Forelimb muscle (tissue), 1 donor: ENCODE measurements around the gene OSBPL3. TPM values are rescaled to one million over a fixed set of nuclear protein-coding genes. Genes with fewer than 3 reads are reported as not detected.

Source experiments
- DNase-seq: peaks from one replicate; pipeline ENCODE4 v3.0.0-alpha.2; 2013; ENCODE audit warnings: low read depth
- polyA plus RNA-seq: library from polyadenylated mRNA; unstranded; fragments of 120-200 nt; gene quantifications from one replicate; pipeline ENCODE4 v1.2.1, GENCODE V29; 2013; ENCODE audit not compliant: insufficient read length

The OSBPL3 gene
- polyA plus RNA-seq, 1 donor, result 3.5 TPM

DNA sequence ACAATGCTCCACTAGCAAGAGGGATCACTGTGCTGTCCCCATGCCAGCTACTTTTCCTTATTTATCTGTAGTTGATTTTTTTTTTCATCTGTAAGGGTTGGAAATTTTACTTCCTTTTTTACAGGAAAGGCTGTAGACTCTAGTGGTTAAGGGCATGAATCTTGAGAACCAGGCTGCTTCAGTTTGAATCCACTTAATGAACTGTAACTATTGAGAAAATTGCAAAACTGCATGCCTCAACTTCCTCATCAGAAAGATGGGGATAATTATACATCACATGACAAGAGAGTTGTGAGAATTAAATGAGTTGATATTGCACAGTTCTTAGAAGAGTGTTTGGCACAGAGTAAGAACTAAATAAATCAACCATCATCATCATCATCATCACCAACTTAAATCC lies 116.4 kb downstream of the OSBPL3 start:
- no peak for DNase-seq

DNA sequence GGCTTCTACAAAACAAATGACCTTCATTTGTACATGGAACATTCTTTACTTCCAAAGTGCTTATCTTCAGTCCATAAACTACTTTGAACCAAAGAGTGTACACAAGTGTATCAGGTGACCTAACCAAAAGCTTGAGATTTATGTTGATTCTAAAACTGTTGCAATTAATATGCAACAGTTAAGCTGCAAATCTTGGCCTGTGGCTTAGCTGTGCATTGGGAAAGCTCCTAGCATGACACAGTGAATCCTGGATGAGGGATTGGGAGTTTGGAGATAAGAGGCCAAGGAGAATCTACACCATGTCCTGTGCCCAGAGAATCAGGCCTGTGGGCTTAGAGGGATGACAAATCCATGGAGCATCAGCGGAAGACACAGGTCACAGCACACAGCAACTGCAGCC lies 117.5 kb downstream of the OSBPL3 start:
- DNase-seq, result no peak

DNA sequence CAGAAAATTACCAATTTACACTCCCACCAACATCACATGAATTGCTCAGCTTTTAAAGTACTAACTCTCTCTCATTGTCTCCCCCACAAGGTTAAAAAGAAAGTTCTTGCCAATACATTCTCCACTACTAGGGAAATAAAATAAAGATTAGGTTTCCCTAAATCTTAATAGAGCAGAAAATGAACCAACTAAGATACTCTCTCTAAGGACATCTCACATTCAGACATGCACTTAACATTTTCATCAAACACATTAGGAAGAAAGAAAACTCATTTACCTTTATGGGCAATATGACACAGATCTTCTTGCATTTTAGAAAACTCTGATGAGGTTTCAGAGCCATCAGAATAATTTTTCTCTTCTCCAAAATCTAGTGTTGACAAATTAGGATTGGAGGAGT lies 118.6 kb downstream of the OSBPL3 start:
- no peak for DNase-seq

DNA sequence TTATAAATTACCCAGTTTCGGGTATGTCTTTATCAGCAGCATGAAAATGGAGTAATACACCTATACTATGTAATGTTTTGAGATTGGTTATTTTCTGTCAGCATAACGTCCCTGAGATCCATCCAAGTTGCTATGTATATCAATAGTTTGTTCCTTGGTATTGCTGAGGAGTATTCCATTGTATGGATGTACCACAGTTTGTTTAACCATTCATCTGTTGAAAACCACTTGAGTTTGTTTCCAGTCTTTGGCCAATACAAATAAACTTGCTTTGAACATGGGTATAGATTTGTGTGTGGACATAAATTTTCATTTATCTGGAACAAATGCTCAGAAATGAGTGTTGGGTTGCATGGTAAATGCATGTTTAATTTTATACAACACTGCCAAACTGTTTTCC lies 119.4 kb downstream of the OSBPL3 start:
- no peak for DNase-seq

DNA sequence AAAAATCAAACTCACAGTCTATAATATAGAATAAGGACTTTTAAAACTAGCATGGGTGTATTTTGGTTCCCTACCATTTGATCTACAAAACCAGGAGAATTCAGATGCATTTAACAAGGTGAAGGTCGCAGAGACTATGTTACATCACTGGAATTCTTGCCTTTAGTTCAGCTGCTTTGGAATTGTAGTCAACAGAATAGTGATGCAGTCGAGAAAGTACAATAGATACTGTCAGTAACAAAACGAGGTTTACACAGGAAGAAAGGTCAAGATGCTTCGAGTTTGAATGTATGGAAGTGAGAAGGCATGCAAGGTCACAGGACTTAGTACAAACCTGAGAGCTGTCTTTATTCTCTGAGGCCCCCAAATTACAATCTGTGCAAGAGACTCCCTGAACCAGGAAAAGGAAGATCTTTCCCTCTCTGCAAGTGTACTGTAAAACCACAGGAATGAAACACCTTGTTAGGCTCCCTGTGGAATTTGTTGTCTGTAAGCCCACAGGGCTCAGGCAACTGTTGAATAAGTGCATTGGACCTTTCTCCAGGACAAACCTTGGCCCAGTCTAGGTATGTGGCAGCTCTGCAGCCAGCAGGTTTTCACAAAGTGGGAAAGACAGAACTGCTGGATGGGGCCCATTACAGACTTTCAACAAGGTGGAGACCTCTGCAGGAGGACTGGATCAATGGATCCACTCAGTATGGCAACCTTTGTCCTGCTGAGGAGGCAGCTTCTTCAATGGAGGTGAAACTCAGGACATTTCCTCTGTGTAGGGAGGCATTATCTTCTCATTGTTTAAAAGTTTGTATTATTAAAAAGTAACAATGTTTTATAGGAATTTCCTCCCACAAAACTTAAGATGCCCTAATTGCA lies 121.6 kb downstream of the OSBPL3 start:
- no peak for DNase-seq

DNA sequence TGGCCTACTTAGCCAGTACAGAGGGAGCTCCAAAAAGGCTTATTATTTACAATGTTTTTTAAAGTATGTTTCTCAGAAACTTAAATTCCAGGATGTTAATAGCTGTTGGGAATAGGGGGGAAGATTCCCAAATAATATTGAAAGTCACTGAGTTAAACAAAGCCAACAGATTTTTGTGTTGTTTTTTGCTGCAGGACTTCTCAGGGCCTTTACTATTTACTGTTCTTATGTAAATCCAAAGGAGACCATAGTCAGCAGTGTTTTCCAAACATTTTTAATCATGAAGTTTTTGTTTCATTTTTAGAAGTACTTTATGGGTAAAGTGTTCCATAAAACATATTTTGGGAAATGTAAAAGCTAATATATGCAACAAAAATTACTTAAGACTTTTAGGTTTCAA lies 122.4 kb downstream of the OSBPL3 start:
- no peak for DNase-seq

DNA sequence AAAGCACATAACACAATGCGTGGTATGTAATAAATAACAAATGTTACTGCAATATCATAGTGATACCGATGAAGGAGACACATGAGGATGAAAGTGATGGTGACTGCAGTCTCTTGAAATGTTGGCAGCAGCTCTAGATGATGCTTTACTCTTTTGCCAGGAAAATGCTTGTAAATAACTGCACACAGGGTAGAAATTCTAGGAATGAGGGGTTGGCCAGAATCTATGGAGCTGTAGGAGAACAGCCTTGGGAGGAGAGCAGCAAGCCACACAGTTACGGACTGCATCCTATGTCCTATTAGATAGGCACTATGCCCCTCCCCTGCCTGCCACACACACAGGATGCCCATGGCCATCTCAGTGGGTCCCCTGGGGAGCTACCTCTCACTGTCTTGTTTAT lies 125.1 kb downstream of the OSBPL3 start:
- no peak for DNase-seq

DNA sequence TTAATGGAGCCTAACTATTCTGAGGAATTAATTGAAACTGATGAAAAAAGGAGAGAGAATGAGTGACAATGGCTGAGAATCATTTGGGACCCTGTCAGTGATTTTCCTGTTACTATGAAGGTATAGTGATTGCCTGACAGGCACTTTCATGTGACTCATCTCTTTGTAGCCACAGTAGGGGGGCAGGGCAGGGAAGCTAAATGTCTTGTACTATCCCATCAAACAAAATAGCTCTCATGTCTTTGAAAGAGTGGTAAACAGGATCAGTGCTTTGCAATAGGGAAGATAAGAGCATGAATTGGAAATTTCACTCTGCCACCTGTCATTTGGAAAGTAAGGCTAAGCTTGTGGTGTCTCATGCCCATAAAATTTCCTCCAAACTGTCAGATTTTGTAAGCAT lies 128.2 kb downstream of the OSBPL3 start:
- no peak for DNase-seq

DNA sequence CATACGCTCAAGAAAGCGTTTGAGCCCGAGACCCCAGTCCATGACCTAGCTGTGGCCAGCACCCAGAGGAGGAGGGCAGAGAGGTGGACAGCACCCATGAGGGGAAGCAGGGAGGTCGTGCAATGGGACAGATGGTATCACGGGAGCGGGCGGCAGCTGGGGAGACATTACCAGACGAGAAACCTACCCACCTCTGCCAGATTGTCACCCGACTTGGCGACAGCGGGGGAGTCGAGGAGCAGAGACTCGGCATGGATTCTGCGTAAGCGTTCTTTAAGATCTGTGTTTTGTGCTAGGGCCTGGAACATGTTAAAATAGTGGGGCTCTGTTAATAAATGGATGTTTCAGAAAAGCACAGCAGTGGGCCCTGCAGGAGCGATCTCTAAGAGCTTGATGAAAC lies 131.1 kb downstream of the OSBPL3 start:
- DNase-seq, result no peak

DNA sequence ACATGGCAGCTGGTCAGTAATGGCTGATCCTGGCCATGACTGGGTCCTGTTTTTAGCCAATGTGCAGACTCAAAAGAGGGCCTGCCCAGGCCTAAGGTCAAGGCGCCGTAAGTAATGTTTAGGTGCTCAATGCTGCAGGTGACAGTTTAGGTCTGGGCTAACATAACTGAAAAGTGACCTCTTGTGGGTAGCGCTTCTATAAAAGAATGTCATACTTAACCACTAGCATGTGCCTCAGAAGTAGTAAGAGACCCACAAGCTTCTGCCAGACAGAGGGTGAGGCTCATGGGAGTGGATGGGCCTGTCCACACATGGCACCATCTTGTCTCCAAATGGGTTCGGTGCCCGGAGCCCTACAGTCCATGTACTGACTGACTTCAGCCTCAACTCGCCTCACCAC lies 132.2 kb downstream of the OSBPL3 start:
- no peak for DNase-seq

DNA sequence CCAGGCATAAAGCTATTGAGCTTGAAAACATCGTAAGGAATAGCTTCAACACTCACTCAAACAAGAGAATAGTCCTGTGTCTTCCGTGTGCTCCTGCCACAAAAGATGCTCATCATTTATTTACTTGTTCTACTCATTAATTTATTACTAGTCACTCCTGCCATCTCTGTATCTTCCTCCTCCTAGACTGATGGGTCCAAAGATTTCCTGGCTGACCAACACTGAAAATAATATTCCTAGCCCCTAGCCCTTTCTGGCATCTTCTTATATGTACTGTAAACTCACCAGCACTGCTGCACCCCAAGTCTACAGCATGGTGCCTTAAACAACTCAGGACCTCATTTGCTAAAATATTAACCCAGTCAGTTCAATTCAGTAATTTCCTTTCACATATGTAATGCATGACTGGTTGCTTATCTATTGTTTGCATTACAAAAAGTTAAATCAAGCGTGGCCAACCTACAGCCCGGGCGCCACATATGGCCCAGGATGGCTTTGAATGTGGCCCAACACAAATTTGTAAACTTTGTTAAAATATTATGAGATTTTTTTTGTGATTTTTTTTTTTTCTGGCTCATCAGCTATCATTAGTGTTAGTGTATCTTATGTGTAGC lies 136.1 kb downstream of the OSBPL3 start:
- no peak for DNase-seq

DNA sequence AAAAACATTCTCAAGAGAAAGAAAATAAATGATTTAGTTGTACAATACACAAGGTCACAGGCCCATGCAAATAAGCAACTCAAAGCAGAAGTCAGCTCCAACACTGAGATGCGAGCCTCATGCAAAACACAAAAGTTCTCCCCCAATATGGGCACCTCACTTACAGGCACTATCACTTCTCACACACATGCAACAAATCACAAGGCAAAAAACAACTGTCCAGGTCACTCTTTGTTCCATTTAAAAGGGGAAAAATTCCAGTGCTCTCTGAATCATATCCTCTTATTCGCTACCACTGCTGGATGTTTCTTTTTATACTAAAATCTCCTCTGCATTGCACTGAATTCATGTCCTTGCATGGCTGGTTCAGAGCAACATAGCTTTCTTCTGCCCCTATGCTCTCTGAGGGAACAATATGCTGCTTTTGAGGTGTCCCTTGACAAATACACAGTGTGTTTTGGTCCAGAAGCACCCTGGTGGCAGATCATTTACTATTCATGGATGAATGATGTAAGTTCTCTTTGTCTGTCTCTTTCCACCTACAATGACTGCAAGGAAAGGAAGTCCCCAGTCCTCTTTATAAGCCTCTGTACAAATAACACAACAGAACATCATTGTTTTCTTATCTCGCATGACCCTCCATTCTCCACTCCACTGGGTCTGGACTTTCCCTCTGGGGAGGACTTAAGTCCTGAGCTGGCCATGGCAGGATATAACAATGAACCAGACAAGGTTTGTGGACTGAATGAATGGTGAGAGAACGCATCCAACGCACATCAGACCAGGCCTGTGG lies 137.3 kb downstream of the OSBPL3 start:
- DNase-seq, result no peak

DNA sequence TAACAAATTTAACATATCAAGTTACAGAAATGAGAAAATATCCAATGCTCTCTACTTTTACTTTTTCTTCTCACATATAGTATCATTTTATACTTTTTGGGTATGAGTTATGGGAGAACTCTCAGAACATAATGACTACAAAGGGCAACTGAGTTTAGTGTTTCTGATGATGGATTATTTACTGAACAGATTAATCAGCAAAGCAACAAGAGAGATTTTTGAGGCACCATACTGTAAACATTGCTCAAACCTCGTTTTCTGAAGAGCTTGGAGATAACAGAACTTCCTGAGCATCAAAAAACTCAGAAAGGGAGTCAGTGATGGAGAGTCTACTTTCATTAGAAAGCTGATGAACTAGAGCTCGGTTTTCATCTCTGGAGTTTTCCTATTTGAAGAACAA lies 137.9 kb downstream of the OSBPL3 start:
- no peak for DNase-seq

DNA sequence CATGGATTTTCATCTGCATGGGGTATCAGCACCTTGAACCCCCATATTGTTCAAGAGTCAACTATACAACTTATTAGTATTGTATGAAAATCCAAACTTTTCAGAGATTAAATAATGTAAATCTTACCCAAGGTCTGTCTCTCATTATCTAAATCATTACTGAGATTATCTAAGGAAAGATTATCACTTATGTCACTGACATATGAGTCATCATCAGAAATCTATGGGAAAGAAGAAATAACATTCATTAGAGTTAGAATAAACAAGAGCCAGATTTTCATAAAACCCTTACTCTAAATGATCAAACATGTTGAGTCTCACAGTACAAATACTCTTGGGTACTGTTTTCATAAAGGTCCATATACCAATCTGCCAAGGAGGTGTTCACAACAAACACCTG lies 139.4 kb downstream of the OSBPL3 start:
- DNase-seq, result no peak

DNA sequence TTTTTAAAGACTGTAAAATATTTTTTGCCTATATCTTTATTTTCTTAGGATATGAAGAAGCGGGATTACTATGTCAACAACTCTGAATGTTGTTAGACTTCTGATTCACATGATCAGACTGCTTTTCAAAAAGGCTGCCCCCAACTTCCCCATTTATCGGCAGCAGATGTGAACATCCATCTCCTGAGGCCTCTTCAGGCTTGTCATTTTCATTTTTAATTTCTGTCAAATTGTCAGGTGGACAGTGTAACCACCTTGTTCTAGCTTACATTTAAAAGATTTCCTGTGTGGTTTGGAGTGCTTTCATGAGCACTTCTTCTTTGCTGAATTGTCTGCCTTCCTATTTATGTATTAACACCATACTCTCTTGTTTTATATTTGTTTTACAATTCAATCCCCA lies 143.9 kb downstream of the OSBPL3 start:
- no peak for DNase-seq

DNA sequence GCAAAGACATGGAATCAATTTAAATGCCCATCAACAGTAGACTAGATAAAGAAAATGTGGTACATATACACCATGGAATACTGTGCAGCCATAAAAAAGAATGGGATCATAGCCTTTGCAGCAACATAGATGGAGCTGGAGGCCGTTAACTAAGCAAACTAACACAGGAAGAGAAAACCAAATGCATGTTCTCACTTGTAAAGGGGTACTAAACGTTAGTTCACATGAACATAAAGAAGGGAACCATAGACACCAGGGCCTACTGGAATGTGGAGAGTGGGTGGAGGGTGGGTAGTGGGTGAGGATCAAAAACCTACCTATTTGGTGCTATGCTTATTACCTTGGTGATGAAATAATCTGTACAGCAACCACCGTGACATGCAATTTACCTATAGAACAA lies 144.3 kb downstream of the OSBPL3 start:
- no peak for DNase-seq

DNA sequence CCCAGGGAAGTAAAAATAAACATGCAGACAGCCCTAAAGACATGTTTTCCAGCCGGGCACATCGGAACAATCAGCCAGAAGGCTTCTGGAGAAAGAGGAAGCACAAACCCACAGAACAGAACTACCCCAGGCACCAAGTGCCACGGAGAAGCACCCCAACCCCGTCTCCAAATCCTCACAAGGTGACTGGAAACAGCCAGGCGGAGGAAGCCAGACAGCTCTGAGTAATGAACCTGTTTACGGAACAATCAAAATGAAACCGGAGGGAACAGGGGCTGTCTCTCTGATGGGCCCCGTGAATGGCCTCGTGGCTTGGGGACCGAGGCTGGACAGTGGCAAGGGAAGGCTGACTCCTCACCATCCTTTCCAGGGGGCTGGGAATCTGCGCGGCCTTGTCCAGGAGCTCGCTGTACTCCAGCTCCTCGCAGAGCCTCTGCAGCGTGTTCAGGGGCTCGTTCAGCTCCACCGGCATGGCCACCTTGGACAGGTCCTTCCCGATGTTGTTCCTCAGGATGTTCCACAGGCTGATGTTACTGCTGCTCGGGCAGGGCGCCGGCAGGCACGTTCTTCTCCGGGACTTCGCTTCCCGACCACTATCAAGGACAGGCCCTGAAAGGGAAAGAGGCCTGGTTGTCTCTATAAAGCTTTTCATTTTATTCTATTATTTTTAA lies 145.7 kb downstream of the OSBPL3 start:
- no peak for DNase-seq

DNA sequence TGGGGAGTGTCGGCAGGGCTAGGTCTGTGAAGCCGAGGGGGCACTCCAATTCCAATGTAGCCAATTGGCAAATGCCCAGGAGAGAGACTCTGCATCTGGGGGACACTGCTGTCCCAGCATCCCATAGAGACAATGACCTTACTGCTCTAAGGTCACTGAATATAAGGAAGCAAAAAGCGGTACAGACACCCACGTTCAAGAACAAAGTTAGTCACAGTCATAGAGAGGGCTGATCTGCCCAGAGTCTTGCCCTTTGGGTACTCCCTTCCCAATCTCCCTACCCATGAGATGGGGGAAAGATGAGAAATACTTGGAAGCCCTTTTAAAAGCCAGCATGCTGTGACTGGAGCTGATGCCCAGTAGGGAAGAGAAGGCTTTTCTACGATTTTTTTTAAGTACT lies 146.4 kb downstream of the OSBPL3 start:
- DNase-seq, result no peak

DNA sequence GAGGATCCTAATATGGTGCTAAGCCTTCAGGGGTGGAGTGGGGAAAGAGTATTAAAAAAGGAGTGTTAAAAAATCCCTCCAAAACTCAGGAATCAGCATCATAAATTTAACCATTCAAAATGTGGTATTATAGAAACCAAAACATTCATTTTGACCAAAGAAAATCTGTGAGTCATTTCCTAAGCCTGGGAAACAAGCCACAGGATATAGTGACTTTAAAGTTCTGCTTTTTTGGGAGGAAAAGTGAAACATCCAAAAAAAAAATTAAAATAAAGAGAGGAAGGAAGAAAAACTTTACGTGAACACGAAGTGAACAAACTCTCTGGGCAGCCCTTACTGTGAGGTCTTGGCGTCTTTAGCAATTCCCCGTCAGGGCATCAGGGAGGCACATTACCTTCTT lies 148.7 kb downstream of the OSBPL3 start:
- no peak for DNase-seq

DNA sequence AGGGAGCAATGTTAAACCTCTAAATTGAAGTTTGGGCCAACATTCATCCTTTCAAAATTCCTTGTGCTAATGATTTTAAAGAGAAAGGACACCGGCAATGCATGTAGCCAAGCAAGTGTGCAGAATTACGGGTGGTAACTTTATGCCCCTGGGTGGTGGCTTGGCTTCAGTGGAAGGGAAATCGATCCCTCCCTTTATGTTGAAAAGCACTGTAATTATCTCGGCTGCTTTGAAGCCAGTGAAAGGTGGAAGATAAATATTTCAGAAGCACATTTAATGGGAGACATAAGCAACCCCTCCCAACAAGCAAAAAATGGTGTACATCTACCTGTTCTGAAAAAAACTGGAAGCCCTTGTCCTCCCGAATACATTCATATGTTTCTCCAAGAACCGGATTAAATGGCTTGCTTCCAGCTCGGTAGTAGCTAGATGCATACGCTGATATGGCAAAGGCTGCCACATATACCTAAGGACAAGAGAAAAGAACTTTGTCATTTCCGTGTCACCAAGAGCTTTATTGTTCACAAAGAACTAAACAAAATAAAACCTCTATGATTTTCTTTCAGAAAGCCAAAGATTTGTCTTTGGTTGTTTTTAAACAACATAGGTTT lies 149.4 kb downstream of the OSBPL3 start:
- no peak for DNase-seq

DNA sequence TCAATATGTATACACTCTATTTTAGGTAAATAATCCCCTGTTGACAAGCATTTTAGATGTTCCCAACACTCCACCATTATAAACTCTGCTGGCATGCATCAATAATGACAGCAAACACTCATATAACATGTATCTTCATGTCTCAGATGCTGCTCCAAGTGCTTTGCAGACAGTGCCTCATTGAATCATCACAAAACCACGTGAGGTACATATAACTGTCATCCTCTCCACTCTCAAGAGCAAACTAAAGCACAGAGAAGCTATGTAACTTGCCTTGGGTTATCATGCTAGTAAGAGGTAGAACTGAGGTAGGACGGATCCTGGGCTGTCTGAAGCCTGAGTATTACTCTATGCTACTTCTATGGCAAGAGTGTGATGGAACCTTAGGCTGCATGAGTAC lies 150.2 kb downstream of the OSBPL3 start:
- no peak for DNase-seq
